ENCODE data around the gene PRPF40A.
"Not testable (repeated sequence)": the region's sequence is repeated elsewhere in the genome, so short reads cannot be mapped to it uniquely, and the experiment has no call there.

Gene PRPF40A

GRCh38 chr2:152759290-152760072, 42.2 kb upstream of the PRPF40A start:
- DNase-seq (ENCODE audit: low spot score) = no peak
- H3K27ac ChIP-seq = no peak overlapping the region
- POLR2A ChIA-PET (ENCODE audit: low non-redundant PET) = no interaction called here
- TF ChIP-seq CTCF (conservative IDR thresholded peaks at IDR 0.05; ENCODE audit: low read depth) = no peak
- CTCF ChIA-PET = no interaction called here

GRCh38 chr2:152755029-152755428, 37.8 kb upstream of the PRPF40A start:
- DNase-seq (ENCODE audit: low spot score) = no peak
- ChIA-PET POLR2A (ENCODE audit: low non-redundant PET) (no interaction called here), CTCF (no interaction called here)

GRCh38 chr2:152747751-152748150, 30.5 kb upstream of the PRPF40A start:
- CTCF ChIA-PET; DNase-seq (ENCODE audit: low spot score): not testable (repeated sequence)
- peak overlapping the region; percentile 52 for H3K27ac ChIP-seq
- POLR2A ChIA-PET (ENCODE audit: low non-redundant PET) = interaction anchor here (0.6 kb wide), 1 partner anchor 31 kb away, joined by 4 read pairs; the partner anchor contains the start of gene PRPF40A

More at GRCh38 chr2:152755029-152755428, 37.8 kb upstream of the PRPF40A start:
- 0 out of 2 replicates have a peak, but pooled peaks have one; percentile 8 for TF ChIP-seq CTCF (conservative IDR thresholded peaks at IDR 0.05; ENCODE audit: low read depth)
- no peak overlapping the region for H3K27ac ChIP-seq

- POLR2A ChIA-PET (ENCODE audit: low non-redundant PET) = no interaction called here
- TF ChIP-seq CTCF (conservative IDR thresholded peaks at IDR 0.05; ENCODE audit: low read depth) = peak; percentile 64
- CTCF ChIA-PET = interaction anchor here (0.5 to 2.0 kb wide), 6 partner anchors 23 to 1322 kb away, joined by 3 to 6 read pairs (median 4); partner anchors contain the start of gene STAM2
- no peak overlapping the region for H3K27ac ChIP-seq
- DNase-seq (ENCODE audit: low spot score) = peak; percentile 30
Measured at GRCh38 chr2:152743002-152743401, 25.7 kb upstream of the PRPF40A start.

- peak; percentile 89 for TF ChIP-seq CTCF (conservative IDR thresholded peaks at IDR 0.05; ENCODE audit: low read depth)
- ChIA-PET CTCF (interaction anchor here (0.6 to 0.7 kb wide), 2 partner anchors 88 to 158 kb away, joined by 3 to 7 read pairs; no protein-coding TSS in a partner anchor), POLR2A (ENCODE audit: low non-redundant PET) (no interaction called here)
- H3K27ac ChIP-seq = no peak overlapping the region
- peak; percentile 51 for DNase-seq (ENCODE audit: low spot score)
Measured at GRCh38 chr2:152740743-152741328, 23.6 kb upstream of the PRPF40A start.

GRCh38 chr2:152739705-152740104, 22.4 kb upstream of the PRPF40A start:
- H3K27ac ChIP-seq; DNase-seq (ENCODE audit: low spot score); CTCF ChIA-PET; POLR2A ChIA-PET (ENCODE audit: low non-redundant PET): not testable (repeated sequence)

GRCh38 chr2:152738438-152738837, 21.2 kb upstream of the PRPF40A start:
- no peak overlapping the region for H3K27ac ChIP-seq
- ChIA-PET POLR2A (ENCODE audit: low non-redundant PET) (no interaction called here), CTCF (no interaction called here)
- no peak for DNase-seq (ENCODE audit: low spot score)
- TF ChIP-seq CTCF (conservative IDR thresholded peaks at IDR 0.05; ENCODE audit: low read depth) = no peak

GRCh38 chr2:152737509-152737908, 20.2 kb upstream of the PRPF40A start:
- POLR2A ChIA-PET (ENCODE audit: low non-redundant PET) = not testable (repeated sequence)
- CTCF ChIA-PET = interaction anchor here (0.6 kb wide), 1 partner anchor 357 kb away, joined by 4 read pairs; no protein-coding TSS in a partner anchor

More at GRCh38 chr2:152737509-152737908, 20.2 kb upstream of the PRPF40A start:
- not testable (repeated sequence) for H3K27ac ChIP-seq; DNase-seq (ENCODE audit: low spot score)
